ENCODE results near the gene CBLC.

Gene CBLC

GRCh38 chr19:44746946-44747738 is 30.5 kb upstream of the CBLC start:
- DNase-seq: peak; percentile 37

GRCh38 chr19:44747739-44748425 is 29.8 kb upstream of the CBLC start:
- peak; percentile 11 for DNase-seq

- DNase-seq: no peak
Measured at GRCh38 chr19:44748426-44749254, 29.1 kb upstream of the CBLC start, which contains the start of gene BCL3. TSS of gene BCL3 (plus strand) at chr19:44748708. CDS start at chr19:44748791, 83 bp downstream.

- no peak for DNase-seq
Measured at GRCh38 chr19:44749292-44749691, 28.4 kb upstream of the CBLC start.

DNA sequence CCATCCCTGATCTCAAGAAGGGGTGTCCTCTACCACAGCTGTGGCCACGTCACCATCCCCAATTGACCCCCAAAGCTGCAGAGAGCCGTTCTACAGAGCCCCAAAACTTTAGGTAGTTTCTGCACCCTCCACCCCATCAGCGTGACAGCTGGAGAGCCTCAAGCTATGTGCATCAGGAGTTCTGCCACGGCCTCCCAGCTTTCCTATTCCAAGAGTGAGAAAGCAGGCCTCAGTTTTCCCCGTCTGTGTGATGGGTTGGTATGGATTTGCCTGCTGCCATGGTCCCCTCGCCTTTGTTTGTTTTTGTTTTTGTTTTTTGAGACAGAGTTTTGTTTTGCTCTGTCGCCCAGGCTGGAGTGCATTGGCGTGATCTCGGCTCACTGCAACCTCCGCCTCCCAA is 27.7 kb upstream of the CBLC start:
- DNase-seq: no peak

DNA sequence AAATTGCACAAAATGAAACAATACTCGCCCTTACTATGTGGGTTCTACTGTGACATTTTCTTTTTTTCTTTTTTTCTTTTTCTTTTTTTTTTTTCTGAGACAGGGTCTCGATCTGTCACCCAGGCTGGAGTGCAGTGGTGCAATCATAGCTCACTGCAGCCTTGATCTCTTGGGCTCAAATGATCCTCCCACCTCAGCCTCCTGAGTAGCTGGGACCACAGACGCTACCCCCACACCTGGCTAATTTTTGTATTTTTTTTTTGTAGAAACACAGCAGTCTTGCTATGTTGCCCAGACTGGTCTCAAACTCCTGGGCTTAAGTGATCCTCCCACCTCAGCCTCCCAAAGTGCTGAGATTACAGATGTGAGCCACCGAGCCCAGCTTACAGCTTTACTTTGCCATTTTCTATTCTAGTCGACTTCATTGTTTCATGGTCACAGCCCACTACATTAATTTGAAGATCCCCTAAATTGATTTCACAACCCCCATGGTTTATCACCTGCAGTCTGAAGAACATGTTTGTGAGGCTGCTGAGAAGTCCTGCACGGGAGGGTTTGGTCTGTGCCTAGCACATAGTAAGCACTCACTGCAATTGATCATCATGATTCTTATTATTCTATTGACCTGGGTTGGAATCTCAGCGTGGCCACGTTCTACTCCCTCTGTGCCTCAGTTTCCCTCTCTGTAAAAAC is 25.4 kb upstream of the CBLC start:
- DNase-seq: no peak

- peak; percentile 72 for DNase-seq
Measured at GRCh38 chr19:44752816-44753625, 24.7 kb upstream of the CBLC start.

GRCh38 chr19:44753626-44753931 is 24.1 kb upstream of the CBLC start:
- no peak for DNase-seq

GRCh38 chr19:44753932-44754749 is 23.5 kb upstream of the CBLC start:
- peak; percentile 37 for DNase-seq

DNA sequence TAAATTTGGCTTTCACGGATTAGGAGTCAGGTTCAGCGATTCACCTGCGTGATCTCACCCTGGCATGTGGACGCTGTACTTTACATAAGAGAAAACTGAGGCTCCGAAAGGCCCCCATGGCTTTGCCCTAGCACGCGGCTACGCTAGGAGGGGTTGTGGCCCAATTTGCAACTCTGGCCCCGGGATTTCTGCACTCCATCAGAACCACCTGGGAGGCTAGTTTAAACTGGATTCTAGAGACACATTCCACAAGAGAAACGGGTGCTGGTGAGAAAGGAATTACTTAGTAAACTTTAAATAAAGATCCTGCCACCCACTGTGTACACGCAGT is 23.0 kb upstream of the CBLC start:
- no peak for DNase-seq

DNA sequence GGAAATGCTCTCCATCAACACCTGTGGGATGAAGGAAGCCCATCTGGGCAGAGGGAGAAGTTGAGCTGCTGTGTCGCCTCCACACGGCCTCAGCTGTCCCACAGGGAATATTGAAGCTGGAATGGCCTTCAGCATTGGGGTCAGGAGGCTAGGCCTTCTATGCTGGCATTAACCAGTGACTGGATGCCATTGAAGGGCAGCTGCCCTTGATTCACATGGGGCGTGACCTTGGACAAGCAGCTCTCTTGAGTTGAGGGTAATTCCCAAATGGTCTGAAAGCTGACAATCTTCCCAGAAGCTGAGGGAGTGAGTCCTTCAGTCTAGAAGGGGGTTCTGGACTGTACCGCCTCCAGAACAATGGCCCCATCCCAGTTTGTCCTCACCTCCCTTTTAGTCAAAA is 22.5 kb upstream of the CBLC start:
- DNase-seq: no peak

GRCh38 chr19:44756089-44756562 is 21.6 kb upstream of the CBLC start:
- no peak for DNase-seq

- no peak for DNase-seq
Measured at GRCh38 chr19:44757057-44757734, 20.5 kb upstream of the CBLC start.

- DNase-seq: no peak
Measured at GRCh38 chr19:44757735-44758505, 19.8 kb upstream of the CBLC start.

DNA sequence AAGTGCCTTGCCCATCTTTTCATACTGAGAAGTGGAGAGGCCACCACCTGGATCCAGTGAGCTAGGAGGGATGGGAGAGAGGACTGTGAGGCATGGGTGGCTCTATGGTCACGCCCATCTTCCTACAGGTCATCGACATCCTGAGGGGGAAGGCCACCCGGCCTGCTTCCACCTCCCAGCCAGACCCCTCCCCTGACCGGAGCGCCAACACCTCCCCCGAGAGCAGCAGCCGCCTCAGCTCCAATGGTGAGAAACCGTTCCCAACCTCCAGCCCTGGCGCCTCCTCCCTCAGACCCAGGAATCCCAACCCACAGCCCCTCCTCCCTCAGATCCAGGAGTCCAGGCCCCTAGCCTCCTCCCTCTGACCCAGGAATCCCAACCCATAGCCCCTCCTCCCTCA is 19.1 kb upstream of the CBLC start:
- DNase-seq: no peak

DNA sequence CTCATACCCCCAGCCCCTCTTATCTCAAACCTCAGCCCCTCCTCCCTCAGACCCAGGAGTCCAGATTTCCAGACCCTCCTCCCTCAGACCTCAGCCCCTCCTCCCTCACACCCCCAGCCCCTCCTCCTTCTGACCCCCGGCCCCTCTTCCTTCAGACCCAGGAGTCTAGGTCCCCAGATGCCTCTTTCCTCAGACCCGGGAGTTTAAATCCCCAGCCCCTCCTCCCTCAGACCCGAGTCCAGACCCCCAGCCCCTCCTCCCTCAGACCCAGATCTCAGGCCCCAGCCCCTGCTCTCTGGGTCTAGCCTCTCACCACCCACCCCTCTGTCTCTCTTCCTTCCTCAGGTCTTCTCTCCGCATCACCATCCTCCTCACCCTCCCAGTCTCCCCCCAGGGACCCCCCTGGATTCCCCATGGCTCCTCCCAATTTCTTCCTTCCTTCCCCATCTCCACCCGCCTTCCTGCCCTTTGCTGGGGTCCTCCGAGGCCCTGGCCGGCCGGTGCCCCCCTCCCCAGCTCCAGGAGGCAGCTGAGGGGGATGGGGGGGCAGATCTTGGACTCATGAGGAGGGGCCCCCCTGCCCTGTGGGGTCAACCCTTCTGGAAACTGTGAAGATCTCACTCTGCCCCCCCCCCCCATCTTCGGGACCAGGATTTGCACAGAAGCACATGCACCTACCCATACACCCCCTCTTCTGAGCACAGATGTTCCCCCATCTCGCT is 18.4 kb upstream of the CBLC start:
- DNase-seq: no peak

GRCh38 chr19:44762038-44762437 is 15.7 kb upstream of the CBLC start:
- no peak for DNase-seq

DNA sequence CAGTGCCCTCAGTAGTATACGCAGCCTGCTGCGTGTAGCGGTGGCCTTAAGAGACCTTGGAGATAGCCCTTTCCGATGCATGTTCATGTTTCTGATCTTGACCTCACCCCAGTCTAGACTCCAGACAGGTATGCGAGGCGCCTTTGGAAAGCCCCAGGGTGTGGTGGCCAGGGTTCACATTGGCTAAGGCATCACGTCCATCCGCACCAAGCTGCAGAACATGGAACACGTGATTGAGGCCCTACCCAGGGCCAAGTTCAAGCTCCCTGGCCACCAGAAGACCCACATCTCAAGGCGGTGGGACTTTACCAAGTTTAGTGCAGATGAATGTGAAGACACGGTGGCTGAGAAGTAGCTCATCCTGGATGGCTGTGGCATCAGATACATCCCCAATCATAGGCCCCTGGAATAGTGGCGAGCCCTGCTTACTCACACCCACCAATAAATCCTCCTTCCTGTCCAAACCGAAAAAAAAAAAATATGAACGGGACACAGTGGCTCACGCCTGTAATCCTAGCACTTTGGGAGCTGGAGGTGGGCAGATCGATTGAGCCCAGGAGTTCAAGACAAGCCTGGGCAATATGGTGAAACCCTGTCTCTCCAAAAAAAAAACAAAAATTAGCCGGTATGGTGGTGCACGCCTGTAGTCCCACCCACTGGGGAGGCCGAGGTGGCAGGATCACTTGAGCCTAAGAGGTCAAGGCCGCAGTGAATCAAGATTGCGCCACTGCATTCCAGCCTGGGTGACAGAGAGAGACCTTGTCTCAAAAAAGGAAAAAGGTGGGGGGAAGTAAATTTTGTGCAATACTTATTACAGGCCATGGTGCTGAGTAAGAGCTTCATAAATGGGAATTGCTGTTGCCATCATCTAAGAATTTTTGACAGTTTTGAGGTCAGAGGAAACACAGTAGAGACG is 12.4 kb upstream of the CBLC start:
- no peak for DNase-seq

All from DMS 273 treated with DMSO at 0.1 percent for 48 hours (cell line).